BLaER1 treated with 17β-estradiol and CSF1 and Interleukin-3, amounts not matched to agents 10 nM and 100 nM (cell line): ENCODE data around the gene MACO1.
A peak's percentile ranks its signal among the peaks of the same experiment; 100 is the strongest.
"Not testable (repeated sequence)": the region's sequence is repeated elsewhere in the genome, so short reads cannot be mapped to it uniquely, and the experiment has no call there.

Experiments
- H3K27ac ChIP-seq, 11 experiments: shearing (Covaris generic); formaldehyde crosslinking; 2 replicates each; pipeline ENCODE4 v1.8.1; 2022
- H3K27me3 ChIP-seq, 11 experiments: shearing (Covaris generic); formaldehyde crosslinking; 2 replicates each; pipeline ENCODE4 v1.8.1; 2022
- H3K36me3 ChIP-seq, 11 experiments: shearing (Covaris generic); formaldehyde crosslinking; 2 replicates each; pipeline ENCODE4 v1.8.1; 2022
- H3K4me1 ChIP-seq, 10 experiments: shearing (Covaris generic); formaldehyde crosslinking; 2 replicates each; pipeline ENCODE4 v1.8.1; 2022
- H3K4me2 ChIP-seq, 11 experiments: shearing (Covaris generic); formaldehyde crosslinking; 2 replicates each; pipeline ENCODE4 v1.8.1; 2022
- H3K4me3 ChIP-seq, 10 experiments: shearing (Covaris generic); formaldehyde crosslinking; 2 replicates each; pipeline ENCODE4 v1.8.1; 2022
- H3K9ac ChIP-seq, 11 experiments: shearing (Covaris generic); formaldehyde crosslinking; 2 replicates each; pipeline ENCODE4 v1.8.1; 2022
- H3K9me3 ChIP-seq, 11 experiments: shearing (Covaris generic); formaldehyde crosslinking; replicated peaks in 1 of 11; 2 replicates each; pipeline ENCODE4 v1.8.1; 2022
- H4K20me1 ChIP-seq, 11 experiments: shearing (Covaris generic); formaldehyde crosslinking; 2 replicates each; pipeline ENCODE4 v1.8.1; 2022
- Cebpa-rat ChIP-seq, 11 experiments: shearing (Covaris generic); IDR thresholded peaks; 2 replicates each; pipeline ENCODE4 v1.8.1; 2022

Gene MACO1, protein sequence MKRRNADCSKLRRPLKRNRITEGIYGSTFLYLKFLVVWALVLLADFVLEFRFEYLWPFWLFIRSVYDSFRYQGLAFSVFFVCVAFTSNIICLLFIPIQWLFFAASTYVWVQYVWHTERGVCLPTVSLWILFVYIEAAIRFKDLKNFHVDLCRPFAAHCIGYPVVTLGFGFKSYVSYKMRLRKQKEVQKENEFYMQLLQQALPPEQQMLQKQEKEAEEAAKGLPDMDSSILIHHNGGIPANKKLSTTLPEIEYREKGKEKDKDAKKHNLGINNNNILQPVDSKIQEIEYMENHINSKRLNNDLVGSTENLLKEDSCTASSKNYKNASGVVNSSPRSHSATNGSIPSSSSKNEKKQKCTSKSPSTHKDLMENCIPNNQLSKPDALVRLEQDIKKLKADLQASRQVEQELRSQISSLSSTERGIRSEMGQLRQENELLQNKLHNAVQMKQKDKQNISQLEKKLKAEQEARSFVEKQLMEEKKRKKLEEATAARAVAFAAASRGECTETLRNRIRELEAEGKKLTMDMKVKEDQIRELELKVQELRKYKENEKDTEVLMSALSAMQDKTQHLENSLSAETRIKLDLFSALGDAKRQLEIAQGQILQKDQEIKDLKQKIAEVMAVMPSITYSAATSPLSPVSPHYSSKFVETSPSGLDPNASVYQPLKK

GRCh38 chr1:25430073-25430966 is at the start of gene MACO1:
Gene MACO1, plus strand, starts transcription at chr1:25430897. Its CDS starts 202 bp downstream, at chr1:25431099.
- Histone ChIP-seq H3K27me3 (no peaks in the 10 kb centered on the region), H3K4me2 (peak within 1 kb of the TSS; percentile 86 to 96 (median 92)), H3K9me3 (no peaks in the 10 kb centered on the region), H3K36me3 (0 out of 22 replicates have a peak, but pooled peaks cover 0 to 7% (median 0%) of the 10 kb centered on the region in 11 experiments), H4K20me1 (peaks cover 20 to 42% (median 38%) of the 10 kb centered on the region in 11 experiments; a peak in 21 of 22 replicates), H3K9ac (peak within 1 kb of the TSS; percentile 92 to 97 (median 95)), H3K4me1 (peaks cover 31 to 47% (median 41%) of the 10 kb centered on the region in 10 experiments), H3K4me3 (peak within 1 kb of the TSS; percentile 96 to 100 (median 98)), H3K27ac (peak within 1 kb of the TSS; percentile 85 to 94 (median 92))
- TF ChIP-seq Cebpa-rat (IDR thresholded peaks at IDR 0.05) = no peak

- not testable (repeated sequence) for H3K4me1 ChIP-seq, H3K27me3 ChIP-seq, H3K9ac ChIP-seq, H3K27ac ChIP-seq, H3K36me3 ChIP-seq, H3K9me3 ChIP-seq, H4K20me1 ChIP-seq, H3K4me3 ChIP-seq, H3K4me2 ChIP-seq
These were observed 48.2 kb upstream of the MACO1 start for GRCh38 chr1:25382543-25382942.

- H3K27ac ChIP-seq, H3K4me3 ChIP-seq, H4K20me1 ChIP-seq, H3K27me3 ChIP-seq, H3K4me1 ChIP-seq, H3K9ac ChIP-seq, H3K9me3 ChIP-seq, H3K36me3 ChIP-seq: not testable (repeated sequence)
- peak overlapping the region in 1 of 11 experiments; percentile 13; a peak in 1 of 22 replicates for H3K4me2 ChIP-seq
These were observed 47.6 kb upstream of the MACO1 start for GRCh38 chr1:25383090-25383489.

DNA sequence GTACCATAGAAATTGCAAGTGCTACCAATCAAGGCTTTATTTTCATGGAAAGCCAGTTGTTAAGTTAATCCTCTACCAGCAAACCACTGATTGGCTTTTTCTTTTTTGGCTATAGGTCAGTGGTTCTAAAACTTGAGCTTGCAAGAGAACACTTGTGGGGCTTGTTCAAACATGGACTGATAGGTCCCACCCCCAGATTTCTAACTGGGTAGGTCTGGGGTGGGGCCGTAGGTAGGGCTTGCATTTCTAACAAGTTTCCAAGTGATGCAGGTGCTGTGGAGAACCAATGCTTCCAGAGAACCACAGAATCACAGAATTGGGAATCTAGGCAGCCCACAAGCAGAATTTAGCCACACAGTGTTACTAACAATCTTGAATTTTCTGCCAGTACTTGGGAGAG is 46.8 kb upstream of the MACO1 start:
- not testable (repeated sequence) for H3K27ac ChIP-seq, H3K36me3 ChIP-seq, H3K4me2 ChIP-seq, H4K20me1 ChIP-seq, H3K4me1 ChIP-seq, H3K4me3 ChIP-seq, H3K9me3 ChIP-seq, H3K27me3 ChIP-seq, H3K9ac ChIP-seq

GRCh38 chr1:25387096-25387495 is 43.6 kb upstream of the MACO1 start:
- H4K20me1 ChIP-seq, H3K9me3 ChIP-seq, H3K27me3 ChIP-seq, H3K4me2 ChIP-seq, H3K27ac ChIP-seq, H3K4me1 ChIP-seq, H3K4me3 ChIP-seq, H3K9ac ChIP-seq, H3K36me3 ChIP-seq: not testable (repeated sequence)

DNA sequence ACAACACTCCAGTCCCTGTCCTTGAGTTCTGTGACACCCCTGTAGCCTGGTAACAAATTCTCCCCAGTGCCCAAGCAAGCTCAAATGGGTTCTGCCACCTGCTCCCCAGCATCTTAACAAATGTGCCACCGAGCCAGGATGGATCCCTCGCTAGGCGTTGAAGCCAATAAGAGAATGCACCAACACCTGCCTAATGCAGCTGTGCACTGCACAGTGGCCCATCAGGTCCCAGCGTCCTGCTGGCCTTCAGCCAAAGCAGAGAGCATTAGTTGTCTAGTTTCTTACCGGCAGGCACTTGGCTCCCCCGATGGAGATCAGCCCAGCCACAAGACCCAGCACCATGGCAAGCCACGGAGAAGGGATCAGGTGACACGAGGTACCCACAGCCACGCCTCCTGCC is 42.0 kb upstream of the MACO1 start:
- not testable (repeated sequence) for H3K4me3 ChIP-seq, H3K36me3 ChIP-seq, H3K27ac ChIP-seq, H3K9ac ChIP-seq, H4K20me1 ChIP-seq, H3K4me2 ChIP-seq, H3K9me3 ChIP-seq, H3K27me3 ChIP-seq
- H3K4me1 ChIP-seq = peaks cover 0 to 14% (median 5%) of the 10 kb centered on the region in 10 experiments; a peak in 9 of 20 replicates

DNA sequence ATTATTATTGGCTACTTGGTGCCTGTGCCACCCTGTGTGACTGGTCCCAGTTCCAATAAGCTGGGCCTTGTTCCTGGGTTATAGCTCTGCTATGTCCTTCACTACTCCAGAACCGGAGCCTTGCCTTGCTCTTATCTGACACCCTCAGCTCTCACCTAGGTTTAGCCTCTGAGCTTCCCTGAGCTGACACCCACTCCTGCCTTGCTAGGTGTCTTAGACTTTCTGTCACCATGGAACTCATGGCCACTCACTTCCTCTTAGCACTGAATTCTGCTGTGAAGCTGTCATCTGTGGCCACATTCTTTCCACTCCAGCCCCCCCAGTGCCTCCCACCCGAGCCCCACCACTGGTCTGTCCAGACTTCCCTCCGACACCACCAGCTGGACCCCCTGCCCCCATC is 41.0 kb upstream of the MACO1 start:
- H3K27ac ChIP-seq, H3K36me3 ChIP-seq, H4K20me1 ChIP-seq, H3K4me2 ChIP-seq, H3K9me3 ChIP-seq, H3K9ac ChIP-seq, H3K27me3 ChIP-seq, H3K4me3 ChIP-seq: not testable (repeated sequence)
- peaks cover 0 to 14% (median 5%) of the 10 kb centered on the region in 10 experiments; a peak in 9 of 20 replicates for H3K4me1 ChIP-seq

DNA sequence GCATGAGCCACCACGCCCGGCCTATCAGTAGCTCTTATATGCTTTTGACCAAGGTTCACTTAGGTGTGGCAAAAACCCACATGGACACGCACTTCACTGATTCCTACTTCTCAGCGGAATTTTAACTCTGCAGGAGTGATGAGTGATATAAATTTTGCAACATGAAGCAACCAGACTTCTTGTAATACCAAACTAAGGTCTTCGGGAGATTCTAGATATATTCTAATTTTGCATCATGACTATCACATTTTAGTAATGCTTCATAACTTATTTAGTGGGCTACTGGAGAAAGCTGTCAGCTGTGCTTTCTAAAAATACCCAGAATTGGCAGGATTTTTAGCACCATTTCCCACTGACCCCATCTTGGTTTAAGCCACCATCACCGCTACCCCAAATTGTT is 37.9 kb upstream of the MACO1 start:
- Histone ChIP-seq H3K9ac (no peak overlapping the region), H4K20me1 (no peaks in the 10 kb centered on the region), H3K27ac (peak overlapping the region in 1 of 11 experiments; percentile 37; a peak in 1 of 22 replicates), H3K9me3 (no peaks in the 10 kb centered on the region), H3K27me3 (no peaks in the 10 kb centered on the region), H3K4me3 (no peak overlapping the region), H3K4me2 (peak overlapping the region in 3 of 11 experiments; percentile 20 to 22 (median 21); a peak in 2 of 22 replicates), H3K36me3 (no peaks in the 10 kb centered on the region), H3K4me1 (peaks cover 0 to 16% (median 8%) of the 10 kb centered on the region in 10 experiments; a peak in 10 of 20 replicates)
- TF ChIP-seq Cebpa-rat (IDR thresholded peaks at IDR 0.05) = no peak

GRCh38 chr1:25397549-25397948 is 33.1 kb upstream of the MACO1 start:
- not testable (repeated sequence) for H3K9ac ChIP-seq, H3K36me3 ChIP-seq, H3K27ac ChIP-seq, H3K4me3 ChIP-seq, H3K9me3 ChIP-seq, H4K20me1 ChIP-seq, H3K27me3 ChIP-seq
- H3K4me1 ChIP-seq = peaks cover 0 to 11% (median 6%) of the 10 kb centered on the region in 10 experiments; a peak in 10 of 20 replicates
- H3K4me2 ChIP-seq = peak overlapping the region in 2 of 11 experiments; percentile 40 to 47; a peak in 4 of 22 replicates

DNA sequence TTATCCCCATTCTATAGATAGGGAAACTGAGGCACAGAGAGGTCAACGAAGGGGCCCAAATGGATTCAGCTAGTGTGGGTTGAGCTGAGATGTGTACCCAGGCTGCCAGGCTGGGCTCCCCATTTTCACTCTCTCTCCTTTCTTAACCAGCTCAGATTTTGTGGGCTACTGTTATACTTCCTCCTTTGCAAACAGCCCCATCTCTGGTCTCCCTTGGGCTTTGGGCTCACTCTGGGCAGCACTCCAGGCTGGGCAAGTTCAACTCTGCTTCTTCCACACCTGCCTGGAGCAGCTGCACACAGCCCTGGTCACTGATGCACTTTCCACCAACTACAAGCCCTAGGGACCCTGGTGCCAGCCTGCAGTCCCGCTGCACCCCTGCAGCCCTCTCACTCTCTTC is 32.6 kb upstream of the MACO1 start:
- not testable (repeated sequence) for H3K4me2 ChIP-seq, H3K4me1 ChIP-seq, H4K20me1 ChIP-seq, H3K27me3 ChIP-seq, H3K9me3 ChIP-seq, H3K9ac ChIP-seq, H3K36me3 ChIP-seq, H3K4me3 ChIP-seq, H3K27ac ChIP-seq

DNA sequence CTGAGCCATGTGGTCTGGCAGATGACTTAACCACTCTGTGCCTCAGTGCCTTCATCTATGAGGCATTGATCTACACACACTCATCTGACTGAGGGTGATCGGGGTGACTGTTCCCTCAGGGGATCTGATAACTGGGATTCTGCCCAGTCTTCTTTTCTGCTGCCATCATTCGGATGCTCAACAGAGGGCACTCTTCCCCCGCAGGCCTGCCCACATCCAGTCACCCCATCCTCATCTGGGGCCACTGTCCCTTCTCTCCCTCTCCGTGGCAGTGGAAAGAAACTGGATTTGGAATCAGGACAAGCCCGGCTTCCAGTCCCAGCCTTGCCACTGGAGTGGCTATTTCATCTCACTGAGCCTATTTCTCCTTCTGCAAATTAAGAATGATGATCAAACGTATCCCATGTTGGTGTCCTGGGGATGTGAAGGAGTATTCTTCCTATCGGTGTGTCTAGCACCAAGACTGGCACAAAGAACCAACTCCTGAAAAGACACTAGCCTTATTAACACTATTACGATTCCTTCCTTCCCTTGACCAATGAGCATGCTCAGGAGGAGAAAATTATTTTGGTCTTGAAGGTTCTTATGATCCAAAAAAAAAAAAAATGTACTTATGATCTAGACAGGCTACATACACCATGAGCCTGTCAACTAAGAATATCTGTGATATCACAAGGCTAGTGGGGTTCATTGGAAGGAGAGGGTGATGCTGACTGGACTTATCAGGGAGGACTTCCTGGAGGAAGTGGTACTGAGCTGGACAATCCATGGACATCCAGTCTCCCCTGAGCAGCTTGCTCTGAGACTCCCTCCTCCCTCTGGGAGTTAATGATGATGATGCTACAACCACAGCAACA is 27.5 kb upstream of the MACO1 start:
- not testable (repeated sequence) for H3K27ac ChIP-seq, H3K9ac ChIP-seq, H4K20me1 ChIP-seq, H3K9me3 ChIP-seq, H3K4me2 ChIP-seq, H3K36me3 ChIP-seq, H3K4me3 ChIP-seq, H3K27me3 ChIP-seq
- peaks cover 0 to 17% (median 9%) of the 10 kb centered on the region in 10 experiments; a peak in 13 of 20 replicates for H3K4me1 ChIP-seq

GRCh38 chr1:25405731-25406305 is 24.9 kb upstream of the MACO1 start:
- not testable (repeated sequence) for H3K4me3 ChIP-seq, H3K27me3 ChIP-seq, H3K9me3 ChIP-seq, H4K20me1 ChIP-seq, H3K36me3 ChIP-seq
- Histone ChIP-seq H3K4me2 (peak overlapping the region; percentile 42 to 69 (median 55); a peak in 21 of 22 replicates), H3K9ac (peak overlapping the region in 2 of 11 experiments; percentile 24 to 30; a peak in 2 of 22 replicates), H3K27ac (peak overlapping the region in 7 of 11 experiments; percentile 14 to 56 (median 38); a peak in 9 of 22 replicates), H3K4me1 (peaks cover 0 to 17% (median 9%) of the 10 kb centered on the region in 10 experiments; a peak in 13 of 20 replicates)
